ENCODE data around the gene BICD2. TPM values are rescaled to one million over a fixed set of nuclear protein-coding genes. Genes with fewer than 3 reads are reported as not detected.

BICD2 gene
- total and polyA plus RNA-seq, 10 of the 15 experiments (the other 5 are each of a cell fraction or from before 2014, with no cell fraction given), result 5.3 to 25.5 (median 14.4) TPM

DNA sequence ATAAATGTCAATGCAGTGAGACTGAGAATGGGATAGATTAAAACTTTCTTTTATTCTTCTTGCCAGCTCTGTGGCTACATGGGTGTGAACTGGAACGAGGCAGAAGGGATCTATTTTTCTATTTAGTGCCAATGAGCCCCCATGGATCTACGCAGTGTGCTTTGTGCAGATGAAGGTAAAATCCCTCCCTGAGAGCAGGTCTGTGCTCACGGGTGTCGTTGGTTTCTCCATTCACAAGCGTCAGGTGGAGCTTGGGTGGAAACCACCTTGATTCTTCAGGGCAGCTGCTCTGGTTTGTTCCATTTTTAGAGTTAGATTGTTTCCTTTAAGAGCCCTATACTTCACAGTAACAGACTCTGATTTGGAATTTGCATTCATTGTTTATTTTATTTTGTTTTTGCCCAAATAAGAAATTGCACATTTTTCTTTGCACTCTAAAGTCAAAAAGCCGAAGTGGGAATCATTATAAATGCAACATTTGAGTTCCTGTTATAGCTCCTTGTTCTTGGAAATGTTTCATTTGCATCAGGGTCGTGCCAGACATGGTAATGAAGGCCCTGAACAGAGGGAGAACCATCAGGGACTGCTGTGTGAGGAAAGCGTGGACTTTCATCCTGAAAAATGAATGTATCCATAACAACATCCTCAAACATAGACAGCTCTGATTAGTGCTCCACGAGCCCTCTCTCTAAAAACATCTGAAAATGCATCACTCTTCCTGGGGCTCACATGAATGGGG lies 31.1 kb upstream of the BICD2 start:
- H2AFZ ChIP-seq (ENCODE audit: control insufficient read depth, low read depth, low read length), result no peak overlapping the region
- FAIRE-seq (no peak), DNase-seq (ENCODE audit: low read depth, low spot score) (no peak), ATAC-seq (peak; percentile 45)
- H3K79me2 ChIP-seq (ENCODE audit: control insufficient read depth, insufficient read depth, low read length), result no peaks in the 10 kb centered on the region
- no peak overlapping the region for H3K4me3 ChIP-seq
- no peaks in the 10 kb centered on the region; the same call in 1 of the 2 replicates for H4K20me1 ChIP-seq (ENCODE audit: control insufficient read depth, insufficient read depth)
- no peak overlapping the region for H3K4me2 ChIP-seq (ENCODE audit: control insufficient read depth, insufficient read depth)
- H3K9me3 ChIP-seq (replicated peaks; ENCODE audit: control insufficient read depth, insufficient read depth, low read length), result peaks cover 2% of the 10 kb centered on the region; the same call in 2 of the 3 replicates
- H3K27me3 ChIP-seq (replicated peaks in 1 of 2; ENCODE audit: control insufficient read depth in 2 of 2, insufficient read depth in 2 of 2, low read length in 1 of 2), result peaks cover 3 to 5% of the 10 kb centered on the region in 2 experiments
- 5% methylated on average over 9 of the region's 9 CpGs for WGBS (ENCODE audit: insufficient coverage, insufficient replicate concordance, low lambda C conversion rate, missing lambda C conversion rate)
- ChIA-PET POLR2A (no interaction called here), CTCF (interaction anchor here (0.8 kb wide), 1 partner anchor 79 kb away, joined by 3 read pairs; no protein-coding TSS in a partner anchor), RAD21 (ENCODE audit: unreplicated experiment) (interaction anchor here (1.1 kb wide), 1 partner anchor 78 kb away, joined by 4 read pairs; no protein-coding TSS in a partner anchor), SMC1A (ENCODE audit: uncharacterized antibody, unreplicated experiment) (interaction anchor here (0.6 kb wide), 1 partner anchor 176 kb away, joined by 3 read pairs; no protein-coding TSS in a partner anchor)
- H3K27ac ChIP-seq (ENCODE audit: control insufficient read depth, insufficient read depth), result no peak overlapping the region
- intact Hi-C loops (cut with micrococcal nuclease; ENCODE audit: unreplicated experiment), result no loop called here
- H3K9ac ChIP-seq (ENCODE audit: control insufficient read depth, insufficient read depth, low read length), result no peak overlapping the region
- no peaks in the 10 kb centered on the region for H3K36me3 ChIP-seq (ENCODE audit: control insufficient read depth in 2 of 2, insufficient read depth in 2 of 2, low read length in 1 of 2)
- in situ Hi-C loops (cut with MboI), result no loop called here
- peaks cover 8% of the 10 kb centered on the region for H3K4me1 ChIP-seq (ENCODE audit: control insufficient read depth, insufficient read depth, low read length)
- no TSS peak for BruUV-seq (replicated peaks)
- TF ChIP-seq TCF3 (IDR thresholded peaks at IDR 0.05; ENCODE audit: borderline replicate concordance, insufficient read depth, low read depth, low read length), result no peak
- TF ChIP-seq, protein P1, sequence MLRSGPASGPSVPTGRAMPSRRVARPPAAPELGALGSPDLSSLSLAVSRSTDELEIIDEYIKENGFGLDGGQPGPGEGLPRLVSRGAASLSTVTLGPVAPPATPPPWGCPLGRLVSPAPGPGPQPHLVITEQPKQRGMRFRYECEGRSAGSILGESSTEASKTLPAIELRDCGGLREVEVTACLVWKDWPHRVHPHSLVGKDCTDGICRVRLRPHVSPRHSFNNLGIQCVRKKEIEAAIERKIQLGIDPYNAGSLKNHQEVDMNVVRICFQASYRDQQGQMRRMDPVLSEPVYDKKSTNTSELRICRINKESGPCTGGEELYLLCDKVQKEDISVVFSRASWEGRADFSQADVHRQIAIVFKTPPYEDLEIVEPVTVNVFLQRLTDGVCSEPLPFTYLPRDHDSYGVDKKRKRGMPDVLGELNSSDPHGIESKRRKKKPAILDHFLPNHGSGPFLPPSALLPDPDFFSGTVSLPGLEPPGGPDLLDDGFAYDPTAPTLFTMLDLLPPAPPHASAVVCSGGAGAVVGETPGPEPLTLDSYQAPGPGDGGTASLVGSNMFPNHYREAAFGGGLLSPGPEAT (IDR thresholded peaks at IDR 0.05; ENCODE audit: low read depth), result peak; percentile 38; the same call in 1 of the 2 replicates
- TF ChIP-seq SUZ12 (IDR thresholded peaks at IDR 0.05; ENCODE audit: unreplicated experiment), result no peak
- TF ChIP-seq RB1 (IDR thresholded peaks at IDR 0.05; ENCODE audit: borderline replicate concordance), result no peak
- TF ChIP-seq POLR2AphosphoS2 (IDR thresholded peaks at IDR 0.05; ENCODE audit: low read depth, low read length), result no peak
- no peak for TF ChIP-seq HDAC6 (IDR thresholded peaks at IDR 0.05; ENCODE audit: unreplicated experiment)
- TF ChIP-seq, protein P2, sequence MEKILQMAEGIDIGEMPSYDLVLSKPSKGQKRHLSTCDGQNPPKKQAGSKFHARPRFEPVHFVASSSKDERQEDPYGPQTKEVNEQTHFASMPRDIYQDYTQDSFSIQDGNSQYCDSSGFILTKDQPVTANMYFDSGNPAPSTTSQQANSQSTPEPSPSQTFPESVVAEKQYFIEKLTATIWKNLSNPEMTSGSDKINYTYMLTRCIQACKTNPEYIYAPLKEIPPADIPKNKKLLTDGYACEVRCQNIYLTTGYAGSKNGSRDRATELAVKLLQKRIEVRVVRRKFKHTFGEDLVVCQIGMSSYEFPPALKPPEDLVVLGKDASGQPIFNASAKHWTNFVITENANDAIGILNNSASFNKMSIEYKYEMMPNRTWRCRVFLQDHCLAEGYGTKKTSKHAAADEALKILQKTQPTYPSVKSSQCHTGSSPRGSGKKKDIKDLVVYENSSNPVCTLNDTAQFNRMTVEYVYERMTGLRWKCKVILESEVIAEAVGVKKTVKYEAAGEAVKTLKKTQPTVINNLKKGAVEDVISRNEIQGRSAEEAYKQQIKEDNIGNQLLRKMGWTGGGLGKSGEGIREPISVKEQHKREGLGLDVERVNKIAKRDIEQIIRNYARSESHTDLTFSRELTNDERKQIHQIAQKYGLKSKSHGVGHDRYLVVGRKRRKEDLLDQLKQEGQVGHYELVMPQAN (conservative IDR thresholded peaks at IDR 0.05), result no peak
- peak in 1 of 2 experiments; percentile 50; a peak in 1 of 4 replicates for TF ChIP-seq BHLHE40 (IDR thresholded peaks at IDR 0.05; ENCODE audit: borderline replicate concordance in 1 of 2, low read depth in 2 of 2, low read length in 1 of 2)
- TF ChIP-seq, protein P3, sequence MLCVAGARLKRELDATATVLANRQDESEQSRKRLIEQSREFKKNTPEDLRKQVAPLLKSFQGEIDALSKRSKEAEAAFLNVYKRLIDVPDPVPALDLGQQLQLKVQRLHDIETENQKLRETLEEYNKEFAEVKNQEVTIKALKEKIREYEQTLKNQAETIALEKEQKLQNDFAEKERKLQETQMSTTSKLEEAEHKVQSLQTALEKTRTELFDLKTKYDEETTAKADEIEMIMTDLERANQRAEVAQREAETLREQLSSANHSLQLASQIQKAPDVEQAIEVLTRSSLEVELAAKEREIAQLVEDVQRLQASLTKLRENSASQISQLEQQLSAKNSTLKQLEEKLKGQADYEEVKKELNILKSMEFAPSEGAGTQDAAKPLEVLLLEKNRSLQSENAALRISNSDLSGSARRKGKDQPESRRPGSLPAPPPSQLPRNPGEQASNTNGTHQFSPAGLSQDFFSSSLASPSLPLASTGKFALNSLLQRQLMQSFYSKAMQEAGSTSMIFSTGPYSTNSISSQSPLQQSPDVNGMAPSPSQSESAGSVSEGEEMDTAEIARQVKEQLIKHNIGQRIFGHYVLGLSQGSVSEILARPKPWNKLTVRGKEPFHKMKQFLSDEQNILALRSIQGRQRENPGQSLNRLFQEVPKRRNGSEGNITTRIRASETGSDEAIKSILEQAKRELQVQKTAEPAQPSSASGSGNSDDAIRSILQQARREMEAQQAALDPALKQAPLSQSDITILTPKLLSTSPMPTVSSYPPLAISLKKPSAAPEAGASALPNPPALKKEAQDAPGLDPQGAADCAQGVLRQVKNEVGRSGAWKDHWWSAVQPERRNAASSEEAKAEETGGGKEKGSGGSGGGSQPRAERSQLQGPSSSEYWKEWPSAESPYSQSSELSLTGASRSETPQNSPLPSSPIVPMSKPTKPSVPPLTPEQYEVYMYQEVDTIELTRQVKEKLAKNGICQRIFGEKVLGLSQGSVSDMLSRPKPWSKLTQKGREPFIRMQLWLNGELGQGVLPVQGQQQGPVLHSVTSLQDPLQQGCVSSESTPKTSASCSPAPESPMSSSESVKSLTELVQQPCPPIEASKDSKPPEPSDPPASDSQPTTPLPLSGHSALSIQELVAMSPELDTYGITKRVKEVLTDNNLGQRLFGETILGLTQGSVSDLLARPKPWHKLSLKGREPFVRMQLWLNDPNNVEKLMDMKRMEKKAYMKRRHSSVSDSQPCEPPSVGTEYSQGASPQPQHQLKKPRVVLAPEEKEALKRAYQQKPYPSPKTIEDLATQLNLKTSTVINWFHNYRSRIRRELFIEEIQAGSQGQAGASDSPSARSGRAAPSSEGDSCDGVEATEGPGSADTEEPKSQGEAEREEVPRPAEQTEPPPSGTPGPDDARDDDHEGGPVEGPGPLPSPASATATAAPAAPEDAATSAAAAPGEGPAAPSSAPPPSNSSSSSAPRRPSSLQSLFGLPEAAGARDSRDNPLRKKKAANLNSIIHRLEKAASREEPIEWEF (IDR thresholded peaks at IDR 0.05; ENCODE audit: insufficient replicate concordance, low read depth, low read length), result no peak
- no peak for TF ChIP-seq CBFB (IDR thresholded peaks at IDR 0.05; ENCODE audit: low read depth)
- TF ChIP-seq JUNB (IDR thresholded peaks at IDR 0.05), result no peak
- no peak for TF ChIP-seq NFIC (IDR thresholded peaks at IDR 0.05; ENCODE audit: low read depth, low read length)
